B cell (primary cell): ENCODE results near the gene RAB2B.

Source experiments
- EZH2 ChIP-seq: IDR thresholded peaks from 2 replicates; pipeline ENCODE4 v1.6.1; 2012; ENCODE audit warnings: borderline replicate concordance, low read depth, mild to moderate bottlenecking, moderate library complexity, low read length; ENCODE audit not compliant: insufficient read depth, poor library complexity, severe bottlenecking
- TF ChIP-seq, protein P1 (sequence below): fragments of 200-600 bp; IDR thresholded peaks from one replicate; pipeline ENCODE4 v1.8.0; 2022; ENCODE audit warnings: antibody characterized with exemption, mild to moderate bottlenecking

DNA sequence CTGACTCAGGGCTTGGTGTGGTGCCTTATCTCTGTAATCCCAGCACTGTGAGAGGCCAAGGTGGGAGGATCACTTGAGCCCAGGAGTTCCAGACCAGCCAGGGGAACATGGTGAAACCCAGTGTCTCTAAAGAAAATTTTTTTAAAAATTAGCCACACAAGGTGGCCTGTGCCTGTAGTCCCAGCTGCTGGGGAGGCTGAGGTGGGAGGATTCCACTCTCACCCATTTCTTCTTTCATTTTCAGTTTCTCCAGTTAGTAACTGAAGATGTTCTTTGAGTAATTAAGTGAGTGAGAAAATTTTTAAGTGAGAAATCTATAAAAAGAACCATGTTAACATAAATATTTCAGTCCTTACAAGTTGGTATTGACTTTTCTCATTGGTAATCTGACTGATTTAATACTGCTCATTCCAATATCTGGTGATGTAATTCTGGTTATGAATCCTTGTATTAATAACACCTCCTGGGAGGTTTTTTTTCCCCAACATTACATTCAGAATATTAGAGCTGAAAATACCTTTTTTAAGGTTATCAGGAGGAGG lies 28.3 kb upstream of the RAB2B start:
- TF ChIP-seq, protein P1, sequence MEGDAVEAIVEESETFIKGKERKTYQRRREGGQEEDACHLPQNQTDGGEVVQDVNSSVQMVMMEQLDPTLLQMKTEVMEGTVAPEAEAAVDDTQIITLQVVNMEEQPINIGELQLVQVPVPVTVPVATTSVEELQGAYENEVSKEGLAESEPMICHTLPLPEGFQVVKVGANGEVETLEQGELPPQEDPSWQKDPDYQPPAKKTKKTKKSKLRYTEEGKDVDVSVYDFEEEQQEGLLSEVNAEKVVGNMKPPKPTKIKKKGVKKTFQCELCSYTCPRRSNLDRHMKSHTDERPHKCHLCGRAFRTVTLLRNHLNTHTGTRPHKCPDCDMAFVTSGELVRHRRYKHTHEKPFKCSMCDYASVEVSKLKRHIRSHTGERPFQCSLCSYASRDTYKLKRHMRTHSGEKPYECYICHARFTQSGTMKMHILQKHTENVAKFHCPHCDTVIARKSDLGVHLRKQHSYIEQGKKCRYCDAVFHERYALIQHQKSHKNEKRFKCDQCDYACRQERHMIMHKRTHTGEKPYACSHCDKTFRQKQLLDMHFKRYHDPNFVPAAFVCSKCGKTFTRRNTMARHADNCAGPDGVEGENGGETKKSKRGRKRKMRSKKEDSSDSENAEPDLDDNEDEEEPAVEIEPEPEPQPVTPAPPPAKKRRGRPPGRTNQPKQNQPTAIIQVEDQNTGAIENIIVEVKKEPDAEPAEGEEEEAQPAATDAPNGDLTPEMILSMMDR: no peak
- no peak for TF ChIP-seq EZH2
